Kidney epithelial cell (primary cell): ENCODE measurements around the gene MUC5B. TPM values are rescaled to one million over a fixed set of nuclear protein-coding genes. Genes with fewer than 3 reads are reported as not detected.
"Not testable (repeated sequence)": the region's sequence is repeated elsewhere in the genome, so short reads cannot be mapped to it uniquely, and the experiment has no call there.

Source experiments
- DNase-seq: peaks from one replicate; pipeline ENCODE4 v3.0.0-alpha.2; 2010; ENCODE audit warnings: low read depth
- H3K27me3 ChIP-seq: 2 replicates; pipeline ENCODE4 v1.6.0; 2011; ENCODE audit warnings: low read length; ENCODE audit not compliant: control insufficient read depth, insufficient read depth
- H3K36me3 ChIP-seq: 2 replicates; pipeline ENCODE4 v1.5.1; 2011; ENCODE audit warnings: low read length; ENCODE audit not compliant: control insufficient read depth, insufficient read depth
- H3K4me3 ChIP-seq: 2 replicates; pipeline ENCODE4 v1.5.1; 2011; ENCODE audit warnings: low read depth, mild to moderate bottlenecking, control low read depth, low read length
- CTCF ChIP-seq: IDR thresholded peaks from 2 replicates; pipeline ENCODE4 v1.5.1; 2011; ENCODE audit warnings: mild to moderate bottlenecking, moderate library complexity, low read length, control low read depth, inconsistent platforms; ENCODE audit not compliant: insufficient read depth, poor library complexity, severe bottlenecking
- total RNA-seq: library from RNA; depleted of rRNA; stranded (reverse); fragments of >200 nt; gene quantifications from 2 replicates; pipeline ENCODE4 v1.2.3, GENCODE V29; 2015

MUC5B gene
- under 0.01 TPM in 1 of 2 replicates, not detected in the other for total RNA-seq

GRCh38 chr11:1222491-1223345 lies at the start of gene MUC5B:
TSS of gene MUC5B (plus strand) at chr11:1223066. CDS start at chr11:1223124, 58 bp downstream.
- no peak for TF ChIP-seq CTCF
- Histone ChIP-seq H3K27me3 (peaks cover 7% of the 10 kb centered on the region), H3K4me3 (no peak within 1 kb of the TSS), H3K36me3 (no peaks in the 10 kb centered on the region)
- no peak for DNase-seq

- DNase-seq, H3K4me3 ChIP-seq, H3K27me3 ChIP-seq, H3K36me3 ChIP-seq: not testable (repeated sequence)
Measured at GRCh38 chr11:1173396-1173795, 49.5 kb upstream of the MUC5B start.

- Histone ChIP-seq H3K36me3 (no peaks in the 10 kb centered on the region), H3K27me3 (no peaks in the 10 kb centered on the region), H3K4me3 (no peak overlapping the region)
- no peak for DNase-seq
- no peak for TF ChIP-seq CTCF
Measured at GRCh38 chr11:1174441-1175370, 48.2 kb upstream of the MUC5B start.

- no peaks in the 10 kb centered on the region for H3K27me3 ChIP-seq
- no peak for TF ChIP-seq CTCF
- no peak for DNase-seq
- no peak overlapping the region for H3K4me3 ChIP-seq
- no peaks in the 10 kb centered on the region for H3K36me3 ChIP-seq
Measured at GRCh38 chr11:1175461-1176223, 47.2 kb upstream of the MUC5B start.

- no peak for DNase-seq
- no peak for TF ChIP-seq CTCF
- Histone ChIP-seq H3K4me3 (no peak overlapping the region), H3K36me3 (no peaks in the 10 kb centered on the region), H3K27me3 (no peaks in the 10 kb centered on the region)
Measured at GRCh38 chr11:1176224-1177019, 46.4 kb upstream of the MUC5B start.
